ENCODE results near the gene DISC1. TPM values are rescaled to one million over a fixed set of nuclear protein-coding genes. Genes with fewer than 3 reads are reported as not detected.

DISC1 gene
- total RNA-seq, 2 donors from 2014 or later, result 6.7 to 9.3 TPM

GRCh38 chr1:231983588-231984193 lies 357.1 kb downstream of the DISC1 start:
- no peak overlapping the region for H3K4me3 ChIP-seq
- DNase-seq (ENCODE audit: low spot score), result no peak
- H3K36me3 ChIP-seq, result no peaks in the 10 kb centered on the region
- H3K4me1 ChIP-seq (replicated peaks), result no peaks in the 10 kb centered on the region
- TF ChIP-seq POLR2AphosphoS5 (IDR thresholded peaks at IDR 0.05) (no peak), POLR2A (IDR thresholded peaks at IDR 0.05) (no peak)
- TF ChIP-seq, protein P1, sequence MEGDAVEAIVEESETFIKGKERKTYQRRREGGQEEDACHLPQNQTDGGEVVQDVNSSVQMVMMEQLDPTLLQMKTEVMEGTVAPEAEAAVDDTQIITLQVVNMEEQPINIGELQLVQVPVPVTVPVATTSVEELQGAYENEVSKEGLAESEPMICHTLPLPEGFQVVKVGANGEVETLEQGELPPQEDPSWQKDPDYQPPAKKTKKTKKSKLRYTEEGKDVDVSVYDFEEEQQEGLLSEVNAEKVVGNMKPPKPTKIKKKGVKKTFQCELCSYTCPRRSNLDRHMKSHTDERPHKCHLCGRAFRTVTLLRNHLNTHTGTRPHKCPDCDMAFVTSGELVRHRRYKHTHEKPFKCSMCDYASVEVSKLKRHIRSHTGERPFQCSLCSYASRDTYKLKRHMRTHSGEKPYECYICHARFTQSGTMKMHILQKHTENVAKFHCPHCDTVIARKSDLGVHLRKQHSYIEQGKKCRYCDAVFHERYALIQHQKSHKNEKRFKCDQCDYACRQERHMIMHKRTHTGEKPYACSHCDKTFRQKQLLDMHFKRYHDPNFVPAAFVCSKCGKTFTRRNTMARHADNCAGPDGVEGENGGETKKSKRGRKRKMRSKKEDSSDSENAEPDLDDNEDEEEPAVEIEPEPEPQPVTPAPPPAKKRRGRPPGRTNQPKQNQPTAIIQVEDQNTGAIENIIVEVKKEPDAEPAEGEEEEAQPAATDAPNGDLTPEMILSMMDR (IDR thresholded peaks at IDR 0.05), result no peak
- WGBS, result 97% methylated on average over 4 of the region's 4 CpGs
- intact Hi-C loops (cut with DNase I), result no loop called here
- no peaks in the 10 kb centered on the region for H3K27me3 ChIP-seq (replicated peaks; ENCODE audit: insufficient read depth)
- H3K9me3 ChIP-seq, result no peaks in the 10 kb centered on the region
- no peak overlapping the region for H3K27ac ChIP-seq

DNA sequence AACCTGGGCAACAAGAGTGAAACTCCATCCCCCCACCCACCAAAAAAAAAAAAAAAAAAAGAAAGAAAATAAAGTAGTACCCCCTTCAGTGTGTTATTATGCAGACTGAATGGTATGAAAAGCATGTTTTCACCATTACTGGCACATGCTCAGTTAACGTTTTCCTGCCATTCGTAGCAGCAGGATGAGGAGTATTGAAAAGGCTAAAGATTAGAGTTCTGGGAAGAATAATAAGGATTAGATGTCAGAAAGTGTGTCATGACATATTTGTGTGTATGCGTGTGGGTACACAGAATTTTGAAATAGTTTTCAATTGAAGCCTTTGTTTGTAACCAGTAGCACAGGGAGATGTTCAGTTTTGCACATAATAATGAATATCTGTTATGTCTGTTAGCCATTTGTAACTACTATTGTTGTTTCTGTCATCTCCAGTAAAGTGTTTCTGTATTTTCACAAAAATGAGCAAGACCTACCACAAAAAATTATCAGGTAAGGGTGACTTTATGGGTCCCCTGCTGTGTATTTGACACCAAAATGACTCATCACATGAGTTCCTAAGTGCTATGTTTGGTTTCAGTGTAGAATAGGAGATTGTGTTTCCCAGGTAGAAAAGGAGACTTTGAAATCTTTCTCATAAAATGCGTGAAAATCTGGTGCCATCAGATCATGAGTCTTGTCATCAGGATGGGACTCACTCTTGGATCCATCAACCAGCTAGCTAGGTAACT lies 358.9 kb downstream of the DISC1 start:
- no peaks in the 10 kb centered on the region for H3K36me3 ChIP-seq
- H3K9me3 ChIP-seq, result no peaks in the 10 kb centered on the region
- H3K27me3 ChIP-seq (replicated peaks; ENCODE audit: insufficient read depth), result no peaks in the 10 kb centered on the region
- no peaks in the 10 kb centered on the region for H3K4me1 ChIP-seq (replicated peaks)
- intact Hi-C loops (cut with DNase I), result no loop called here
- 98% methylated on average over 4 of the region's 4 CpGs for WGBS
- no peak overlapping the region for H3K4me3 ChIP-seq
- no peak overlapping the region for H3K27ac ChIP-seq
- DNase-seq (ENCODE audit: low spot score), result no peak
- TF ChIP-seq POLR2AphosphoS5 (IDR thresholded peaks at IDR 0.05), result no peak
- TF ChIP-seq POLR2A (IDR thresholded peaks at IDR 0.05), result no peak
- TF ChIP-seq, protein P1 (IDR thresholded peaks at IDR 0.05), result no peak

GRCh38 chr1:231986631-231987336 lies 360.2 kb downstream of the DISC1 start:
- intact Hi-C loops (cut with DNase I), result no loop called here
- WGBS, result 71% methylated on average over 8 of the region's 8 CpGs
- no peaks in the 10 kb centered on the region for H3K9me3 ChIP-seq
- H3K4me3 ChIP-seq, result no peak overlapping the region
- no peaks in the 10 kb centered on the region for H3K4me1 ChIP-seq (replicated peaks)
- H3K27me3 ChIP-seq (replicated peaks; ENCODE audit: insufficient read depth), result no peaks in the 10 kb centered on the region
- TF ChIP-seq, protein P1 (IDR thresholded peaks at IDR 0.05), result no peak
- TF ChIP-seq POLR2A (IDR thresholded peaks at IDR 0.05), result no peak
- TF ChIP-seq POLR2AphosphoS5 (IDR thresholded peaks at IDR 0.05), result no peak
- no peaks in the 10 kb centered on the region for H3K36me3 ChIP-seq
- DNase-seq (ENCODE audit: low spot score), result peak; percentile 59
- H3K27ac ChIP-seq, result no peak overlapping the region

DNA sequence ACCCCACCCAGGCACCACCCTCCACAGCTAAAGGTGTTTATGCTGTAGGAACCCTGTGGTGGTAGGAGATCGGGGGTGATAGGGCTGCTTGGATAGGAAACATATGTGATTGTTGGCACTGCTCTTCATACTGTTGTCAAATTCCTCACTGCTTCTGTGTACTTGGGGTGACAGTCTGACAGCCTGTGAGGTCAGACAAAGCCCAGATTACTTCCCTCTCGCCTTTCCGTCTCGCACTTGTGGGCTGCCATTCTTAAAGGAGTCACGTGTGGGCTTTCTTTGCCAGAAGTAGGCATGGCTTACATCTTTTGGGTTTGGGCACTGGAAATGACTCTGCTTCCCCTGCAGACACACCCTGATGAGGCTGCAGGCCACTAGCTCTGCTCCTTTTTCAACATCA lies 363.8 kb downstream of the DISC1 start:
- H3K27me3 ChIP-seq (replicated peaks; ENCODE audit: insufficient read depth), result no peaks in the 10 kb centered on the region

More for the DNA sequence above, 363.8 kb downstream of the DISC1 start:
- Histone ChIP-seq H3K27ac (no peak overlapping the region), H3K4me1 (replicated peaks) (no peaks in the 10 kb centered on the region), H3K36me3 (no peaks in the 10 kb centered on the region), H3K4me3 (no peak overlapping the region), H3K9me3 (no peaks in the 10 kb centered on the region)
- TF ChIP-seq, protein P1 (IDR thresholded peaks at IDR 0.05), result no peak
- no peak for TF ChIP-seq POLR2AphosphoS5 (IDR thresholded peaks at IDR 0.05)
- no peak for TF ChIP-seq POLR2A (IDR thresholded peaks at IDR 0.05)
- no peak for DNase-seq (ENCODE audit: low spot score)
- WGBS, result 87% methylated on average over 5 of the region's 5 CpGs
- intact Hi-C loops (cut with DNase I), result no loop called here
